ENCODE measurements around the gene CCDC83.
"Not testable (repeated sequence)": the region's sequence is repeated elsewhere in the genome, so short reads cannot be mapped to it uniquely, and the experiment has no call there.

The CCDC83 gene

GRCh38 chr11:85848006-85848405 is 7.2 kb upstream of the CCDC83 start:
- Histone ChIP-seq H3K4me3 (ENCODE audit: low read length in 2 of 2) (no peak overlapping the region), H4K91ac (ENCODE audit: low read depth, low read length, poor library complexity) (no peak overlapping the region), H3K9me3 (replicated peaks in 1 of 2; ENCODE audit: control insufficient read depth in 2 of 2, insufficient read depth in 1 of 2, low read depth in 1 of 2, low read length in 2 of 2) (peaks cover 2 to 10% of the 10 kb centered on the region in 2 donors), H2BK12ac (ENCODE audit: low read length) (no peak overlapping the region), H3K18ac (ENCODE audit: low read length) (no peak overlapping the region), H3K27ac (replicated peaks; ENCODE audit: low read length) (no peak overlapping the region), H3K14ac (ENCODE audit: low read length) (no peak overlapping the region), H3K23ac (ENCODE audit: low read depth, low read length, poor library complexity) (no peak overlapping the region), H4K8ac (ENCODE audit: low read depth, low read length) (no peak overlapping the region), H2BK5ac (ENCODE audit: low read length) (no peak overlapping the region), H3K36me3 (replicated peaks in 1 of 2; ENCODE audit: control insufficient read depth in 2 of 2, insufficient read depth in 2 of 2, low read length in 2 of 2) (no peaks in the 10 kb centered on the region), H2AK5ac (ENCODE audit: low read depth, low read length) (no peak overlapping the region), H3K27me3 (ENCODE audit: control insufficient read depth in 3 of 3, insufficient read depth in 3 of 3, low read depth in 1 of 3, low read length in 3 of 3) (no peaks in the 10 kb centered on the region), H3K4ac (ENCODE audit: low read length) (no peak overlapping the region), H2AFZ (ENCODE audit: low read length) (no peak overlapping the region), H3K4me2 (ENCODE audit: insufficient read depth, low read length, poor library complexity, severe bottlenecking) (no peak overlapping the region), H3K9ac (ENCODE audit: low read depth, low read length, poor library complexity) (no peak overlapping the region), H2BK120ac (ENCODE audit: low read depth, low read length) (no peak overlapping the region), H3K79me1 (ENCODE audit: low read depth, low read length) (no peaks in the 10 kb centered on the region), H3K4me1 (ENCODE audit: control insufficient read depth in 2 of 2, insufficient read depth in 1 of 2, low read depth in 1 of 2, low read length in 2 of 2) (no peaks in the 10 kb centered on the region), H2BK15ac (ENCODE audit: low read length) (no peak overlapping the region)
- WGBS, 2 donors (ENCODE audit: extremely low coverage in 2 of 2, insufficient read length in 2 of 2, insufficient replicate concordance in 1 of 2): no CpG with 5 or more reads among the region's 3 CpGs
- no peak for DNase-seq (ENCODE audit: low spot score)

- Histone ChIP-seq H2AK5ac (ENCODE audit: low read depth, low read length) (no peak overlapping the region), H4K91ac (ENCODE audit: low read depth, low read length, poor library complexity) (no peak overlapping the region), H2BK120ac (ENCODE audit: low read depth, low read length) (no peak overlapping the region), H4K8ac (ENCODE audit: low read depth, low read length) (no peak overlapping the region), H3K4me3 (ENCODE audit: low read length in 2 of 2) (no peak overlapping the region), H3K14ac (ENCODE audit: low read length) (no peak overlapping the region), H3K4ac (ENCODE audit: low read length) (no peak overlapping the region), H2AFZ (ENCODE audit: low read length) (no peak overlapping the region), H2BK12ac (ENCODE audit: low read length) (no peak overlapping the region), H2BK15ac (ENCODE audit: low read length) (no peak overlapping the region), H3K23ac (ENCODE audit: low read depth, low read length, poor library complexity) (no peak overlapping the region), H3K4me2 (ENCODE audit: insufficient read depth, low read length, poor library complexity, severe bottlenecking) (no peak overlapping the region), H3K4me1 (ENCODE audit: control insufficient read depth in 2 of 2, insufficient read depth in 1 of 2, low read depth in 1 of 2, low read length in 2 of 2) (no peaks in the 10 kb centered on the region), H3K79me1 (ENCODE audit: low read depth, low read length) (no peaks in the 10 kb centered on the region), H3K27ac (replicated peaks; ENCODE audit: low read length) (no peak overlapping the region), H3K9ac (ENCODE audit: low read depth, low read length, poor library complexity) (no peak overlapping the region), H3K36me3 (replicated peaks in 1 of 2; ENCODE audit: control insufficient read depth in 2 of 2, insufficient read depth in 2 of 2, low read length in 2 of 2) (no peaks in the 10 kb centered on the region), H3K9me3 (replicated peaks in 1 of 2; ENCODE audit: control insufficient read depth in 2 of 2, insufficient read depth in 1 of 2, low read depth in 1 of 2, low read length in 2 of 2) (peaks cover 2 to 10% of the 10 kb centered on the region in 2 donors), H2BK5ac (ENCODE audit: low read length) (no peak overlapping the region), H3K27me3 (ENCODE audit: control insufficient read depth in 3 of 3, insufficient read depth in 3 of 3, low read depth in 1 of 3, low read length in 3 of 3) (no peaks in the 10 kb centered on the region), H3K18ac (ENCODE audit: low read length) (no peak overlapping the region)
- DNase-seq (ENCODE audit: low spot score): no peak
- no CpG with 5 or more reads among the region's 2 CpGs for WGBS, 2 donors (ENCODE audit: extremely low coverage in 2 of 2, insufficient read length in 2 of 2, insufficient replicate concordance in 1 of 2)
These were observed 6.6 kb upstream of the CCDC83 start for GRCh38 chr11:85848556-85848955.

DNA sequence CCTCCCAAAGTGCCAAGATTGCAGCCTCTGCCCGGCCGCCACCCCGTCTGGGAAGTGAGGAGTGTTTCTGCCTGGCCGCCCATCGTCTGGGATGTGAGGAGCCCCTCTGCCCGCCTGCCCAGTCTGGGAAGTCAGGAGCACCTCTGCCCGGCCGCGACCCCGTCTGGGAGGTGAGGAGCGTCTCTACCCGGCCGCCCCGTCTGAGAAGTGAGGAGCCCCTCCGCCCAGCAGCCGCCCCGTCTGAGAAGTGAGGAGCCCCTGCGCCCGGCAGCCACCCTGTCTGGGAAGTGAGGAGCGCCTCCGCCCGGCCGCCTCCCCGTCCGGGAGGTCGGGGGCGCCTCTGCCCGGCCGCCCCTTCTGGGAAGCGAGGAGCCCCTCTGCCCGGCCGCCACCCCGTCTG is 2.4 kb upstream of the CCDC83 start:
- not testable (repeated sequence) for H4K8ac ChIP-seq (ENCODE audit: low read depth, low read length); H3K4ac ChIP-seq (ENCODE audit: low read length); H3K9ac ChIP-seq (ENCODE audit: low read depth, low read length, poor library complexity); H2BK15ac ChIP-seq (ENCODE audit: low read length); DNase-seq (ENCODE audit: low spot score); H3K36me3 ChIP-seq (replicated peaks in 1 of 2; ENCODE audit: control insufficient read depth in 2 of 2, insufficient read depth in 2 of 2, low read length in 2 of 2); H3K18ac ChIP-seq (ENCODE audit: low read length); H3K79me1 ChIP-seq (ENCODE audit: low read depth, low read length); H2AK5ac ChIP-seq (ENCODE audit: low read depth, low read length); H3K23ac ChIP-seq (ENCODE audit: low read depth, low read length, poor library complexity); H2BK12ac ChIP-seq (ENCODE audit: low read length); H3K4me1 ChIP-seq (ENCODE audit: control insufficient read depth in 2 of 2, insufficient read depth in 1 of 2, low read depth in 1 of 2, low read length in 2 of 2); H4K91ac ChIP-seq (ENCODE audit: low read depth, low read length, poor library complexity); H3K27ac ChIP-seq (replicated peaks; ENCODE audit: low read length); H3K9me3 ChIP-seq (replicated peaks in 1 of 2; ENCODE audit: control insufficient read depth in 2 of 2, insufficient read depth in 1 of 2, low read depth in 1 of 2, low read length in 2 of 2); H2BK120ac ChIP-seq (ENCODE audit: low read depth, low read length); H3K14ac ChIP-seq (ENCODE audit: low read length); H3K27me3 ChIP-seq (ENCODE audit: control insufficient read depth in 3 of 3, insufficient read depth in 3 of 3, low read depth in 1 of 3, low read length in 3 of 3); H2AFZ ChIP-seq (ENCODE audit: low read length); H2BK5ac ChIP-seq (ENCODE audit: low read length); H3K4me2 ChIP-seq (ENCODE audit: insufficient read depth, low read length, poor library complexity, severe bottlenecking); H3K4me3 ChIP-seq (ENCODE audit: low read length in 2 of 2)
- no CpG with 5 or more reads among the region's 33 CpGs for WGBS, 2 donors (ENCODE audit: extremely low coverage in 2 of 2, insufficient read length in 2 of 2, insufficient replicate concordance in 1 of 2)

DNA sequence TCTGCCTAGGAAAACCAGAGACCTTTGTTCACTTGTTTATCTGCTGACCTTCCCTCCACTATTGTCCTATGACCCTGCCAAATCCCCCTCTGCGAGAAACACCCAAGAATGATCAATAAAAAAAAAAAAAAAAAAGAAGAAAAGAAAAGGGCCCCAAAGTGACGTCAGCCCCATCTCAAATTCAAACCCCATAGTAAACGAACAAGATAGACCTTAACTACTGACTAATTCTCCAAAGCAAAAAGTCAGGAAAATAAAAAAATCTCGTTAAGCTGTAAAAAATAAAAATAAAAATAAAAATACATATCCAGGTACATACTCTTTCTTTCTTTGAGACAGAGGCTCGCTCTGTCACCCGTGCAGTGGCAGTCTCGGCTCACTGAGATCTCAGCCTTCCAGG is 1.6 kb upstream of the CCDC83 start:
- not testable (repeated sequence) for H3K4ac ChIP-seq (ENCODE audit: low read length); H2BK15ac ChIP-seq (ENCODE audit: low read length); H2BK120ac ChIP-seq (ENCODE audit: low read depth, low read length); H4K91ac ChIP-seq (ENCODE audit: low read depth, low read length, poor library complexity); H3K14ac ChIP-seq (ENCODE audit: low read length); H2AFZ ChIP-seq (ENCODE audit: low read length); H3K27me3 ChIP-seq (ENCODE audit: control insufficient read depth in 3 of 3, insufficient read depth in 3 of 3, low read depth in 1 of 3, low read length in 3 of 3); H3K18ac ChIP-seq (ENCODE audit: low read length); H3K79me1 ChIP-seq (ENCODE audit: low read depth, low read length); H2AK5ac ChIP-seq (ENCODE audit: low read depth, low read length); H3K9me3 ChIP-seq (replicated peaks in 1 of 2; ENCODE audit: control insufficient read depth in 2 of 2, insufficient read depth in 1 of 2, low read depth in 1 of 2, low read length in 2 of 2); H3K4me2 ChIP-seq (ENCODE audit: insufficient read depth, low read length, poor library complexity, severe bottlenecking); H3K4me1 ChIP-seq (ENCODE audit: control insufficient read depth in 2 of 2, insufficient read depth in 1 of 2, low read depth in 1 of 2, low read length in 2 of 2); H4K8ac ChIP-seq (ENCODE audit: low read depth, low read length); H2BK5ac ChIP-seq (ENCODE audit: low read length); H3K27ac ChIP-seq (replicated peaks; ENCODE audit: low read length); DNase-seq (ENCODE audit: low spot score); H3K4me3 ChIP-seq (ENCODE audit: low read length in 2 of 2); H3K23ac ChIP-seq (ENCODE audit: low read depth, low read length, poor library complexity); H3K36me3 ChIP-seq (replicated peaks in 1 of 2; ENCODE audit: control insufficient read depth in 2 of 2, insufficient read depth in 2 of 2, low read length in 2 of 2); H2BK12ac ChIP-seq (ENCODE audit: low read length); H3K9ac ChIP-seq (ENCODE audit: low read depth, low read length, poor library complexity)
- WGBS, 2 donors (ENCODE audit: extremely low coverage in 2 of 2, insufficient read length in 2 of 2, insufficient replicate concordance in 1 of 2): no CpG with 5 or more reads among the region's 7 CpGs

Data from neuronal stem cell (in vitro differentiated cells).